Measurements from ENCODE around the gene CUL3.

Gene CUL3

GRCh38 chr2:224585211-224586088 is at the start of gene CUL3:
Gene CUL3 (minus strand): TSS chr2:224585363. CDS start chr2:224585009, 354 bp downstream.
- H3K9ac ChIP-seq (ENCODE audit: low read length) = peak within 1 kb of the TSS; percentile 92
- H3K9me3 ChIP-seq (ENCODE audit: insufficient read depth, low read length) = no peaks in the 10 kb centered on the region
- peaks cover 16% of the 10 kb centered on the region for H3K4me1 ChIP-seq (ENCODE audit: low read length)
- peak within 1 kb of the TSS; percentile 63; the same call in 1 of the 2 replicates for H2AFZ ChIP-seq (ENCODE audit: low read depth, low read length)
- peak within 1 kb of the TSS; percentile 76 for H3K27ac ChIP-seq (ENCODE audit: low read length)
- no peaks in the 10 kb centered on the region for H3K27me3 ChIP-seq (ENCODE audit: low read depth, low read length)
- peak within 1 kb of the TSS; percentile 100 for H3K4me3 ChIP-seq (ENCODE audit: low read length)
- no peak for TF ChIP-seq CTCF (IDR thresholded peaks at IDR 0.05; ENCODE audit: low read depth, low read length)
- TF ChIP-seq EZH2phosphoT487 (IDR thresholded peaks at IDR 0.05; ENCODE audit: low read depth) = no peak
- peaks cover 47% of the 10 kb centered on the region for H3K79me2 ChIP-seq (ENCODE audit: low read length)
- H3K36me3 ChIP-seq (replicated peaks; ENCODE audit: low read depth, low read length) = peaks cover 9% of the 10 kb centered on the region
- H4K20me1 ChIP-seq (ENCODE audit: insufficient read depth, low read length) = peaks cover 34% of the 10 kb centered on the region
- peak within 1 kb of the TSS; percentile 93 for H3K4me2 ChIP-seq (ENCODE audit: low read length)

GRCh38 chr2:224630659-224631550 is 45.7 kb upstream of the CUL3 start:
- Histone ChIP-seq H3K9me3 (ENCODE audit: insufficient read depth, low read length) (no peaks in the 10 kb centered on the region), H2AFZ (ENCODE audit: low read depth, low read length) (no peak overlapping the region), H3K27me3 (ENCODE audit: low read depth, low read length) (no peaks in the 10 kb centered on the region), H3K27ac (ENCODE audit: low read length) (no peak overlapping the region), H3K36me3 (replicated peaks; ENCODE audit: low read depth, low read length) (no peaks in the 10 kb centered on the region), H3K4me2 (ENCODE audit: low read length) (no peak overlapping the region), H3K9ac (ENCODE audit: low read length) (no peak overlapping the region), H3K79me2 (ENCODE audit: low read length) (no peaks in the 10 kb centered on the region), H4K20me1 (ENCODE audit: insufficient read depth, low read length) (no peaks in the 10 kb centered on the region), H3K4me3 (ENCODE audit: low read length) (no peak overlapping the region), H3K4me1 (ENCODE audit: low read length) (no peaks in the 10 kb centered on the region)
- TF ChIP-seq CTCF (IDR thresholded peaks at IDR 0.05; ENCODE audit: low read depth, low read length) (no peak), EZH2phosphoT487 (IDR thresholded peaks at IDR 0.05; ENCODE audit: low read depth) (no peak)

GRCh38 chr2:224628416-224628815 is 43.3 kb upstream of the CUL3 start:
- Histone ChIP-seq H3K4me1 (ENCODE audit: low read length) (no peaks in the 10 kb centered on the region), H3K9me3 (ENCODE audit: insufficient read depth, low read length) (no peaks in the 10 kb centered on the region), H3K36me3 (replicated peaks; ENCODE audit: low read depth, low read length) (no peaks in the 10 kb centered on the region), H2AFZ (ENCODE audit: low read depth, low read length) (no peak overlapping the region), H4K20me1 (ENCODE audit: insufficient read depth, low read length) (no peaks in the 10 kb centered on the region), H3K4me3 (ENCODE audit: low read length) (no peak overlapping the region), H3K9ac (ENCODE audit: low read length) (no peak overlapping the region), H3K27me3 (ENCODE audit: low read depth, low read length) (no peaks in the 10 kb centered on the region), H3K4me2 (ENCODE audit: low read length) (no peak overlapping the region), H3K27ac (ENCODE audit: low read length) (no peak overlapping the region), H3K79me2 (ENCODE audit: low read length) (no peaks in the 10 kb centered on the region)
- no peak for TF ChIP-seq EZH2phosphoT487 (IDR thresholded peaks at IDR 0.05; ENCODE audit: low read depth)
- no peak for TF ChIP-seq CTCF (IDR thresholded peaks at IDR 0.05; ENCODE audit: low read depth, low read length)

DNA sequence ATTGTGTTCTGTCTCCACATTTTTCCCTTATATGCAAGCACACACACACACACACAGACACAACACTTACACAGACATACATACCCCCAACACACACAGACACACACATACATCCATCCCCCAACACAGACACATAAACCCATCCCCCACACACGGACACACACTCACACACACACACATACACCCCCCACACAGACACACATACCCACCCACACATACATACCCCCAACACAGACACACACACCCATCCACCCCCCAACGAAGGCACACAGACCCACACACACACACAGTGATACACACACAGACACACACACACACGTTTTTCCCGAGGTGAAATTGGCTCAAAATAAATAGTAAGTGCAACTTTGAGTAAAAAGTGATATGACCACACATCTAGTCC is 41.6 kb upstream of the CUL3 start:
- no peak overlapping the region for H3K4me2 ChIP-seq (ENCODE audit: low read length)
- no peaks in the 10 kb centered on the region for H3K4me1 ChIP-seq (ENCODE audit: low read length)
- no peaks in the 10 kb centered on the region for H3K79me2 ChIP-seq (ENCODE audit: low read length)
- H3K27ac ChIP-seq (ENCODE audit: low read length) = no peak overlapping the region
- no peak overlapping the region for H3K9ac ChIP-seq (ENCODE audit: low read length)
- H3K27me3 ChIP-seq (ENCODE audit: low read depth, low read length) = no peaks in the 10 kb centered on the region
- no peaks in the 10 kb centered on the region for H3K36me3 ChIP-seq (replicated peaks; ENCODE audit: low read depth, low read length)
- H2AFZ ChIP-seq (ENCODE audit: low read depth, low read length) = no peak overlapping the region
- H4K20me1 ChIP-seq (ENCODE audit: insufficient read depth, low read length) = no peaks in the 10 kb centered on the region
- H3K4me3 ChIP-seq (ENCODE audit: low read length) = no peak overlapping the region
- no peaks in the 10 kb centered on the region for H3K9me3 ChIP-seq (ENCODE audit: insufficient read depth, low read length)
- no peak for TF ChIP-seq CTCF (IDR thresholded peaks at IDR 0.05; ENCODE audit: low read depth, low read length)
- TF ChIP-seq EZH2phosphoT487 (IDR thresholded peaks at IDR 0.05; ENCODE audit: low read depth) = no peak
